GM12878 (cell line): ENCODE measurements around the gene KCNN3. TPM values are rescaled to one million over a fixed set of nuclear protein-coding genes. Genes with fewer than 3 reads are reported as not detected.
A peak's percentile ranks its signal among the peaks of the same experiment; 100 is the strongest.

Experiments used
- ATAC-seq: fragments of 200-7000 bp; cut with Tn5 transposase; 3 replicates; pipeline ENCODE4 v1.9.1; 2020; ENCODE audit warnings: mild to moderate bottlenecking, moderate library complexity
- BruUV-seq: library from RNA; stranded (reverse); fragments of 400-500 nt; replicated peaks from 2 replicates; lab custom pipeline; 2021; lab: Mats Ljungman, UMichigan
- CTCF ChIA-PET: fragments of 300-600 bp; sonication (Branson Sonifier 250); formaldehyde crosslinking; extraction: SDS; loops from one replicate; lab custom pipeline; 2021; ENCODE audit warnings: inconsistent platforms; lab: Yijun Ruan, JAX
- POLR2A ChIA-PET: fragments of 350-600 bp; formaldehyde crosslinking; extraction: SDS; loops from one replicate; lab custom pipeline; 2021; ENCODE audit warnings: inconsistent platforms; lab: Charles Lee
- RAD21 ChIA-PET: fragments of 300-600 bp; sonication (Branson Sonifier 250); formaldehyde crosslinking; loops from one replicate; lab custom pipeline; 2023; ENCODE audit warnings: antibody characterized with exemption; ENCODE audit not compliant: unreplicated experiment; lab: Charles Lee
- SMC1A ChIA-PET: fragments of 300-600 bp; sonication (Branson Sonifier 250); formaldehyde crosslinking; loops from one replicate; lab custom pipeline; 2023; ENCODE audit not compliant: unreplicated experiment, uncharacterized antibody; lab: Charles Lee
- DNase-seq: peaks from one replicate; pipeline ENCODE4 v3.0.0-alpha.2; 2011; ENCODE audit warnings: low read depth, low spot score
- FAIRE-seq: peaks from 3 replicates; lab custom pipeline; 2011; peaks lifted over from hg19 to GRCh38; lab: Jason Lieb, UNC
- H2AFZ ChIP-seq: 2 replicates; pipeline ENCODE4 v1.6.0; 2011; ENCODE audit warnings: low read depth, low read length, control low read depth; ENCODE audit not compliant: control insufficient read depth
- H3K27ac ChIP-seq: 2 replicates; pipeline ENCODE4 v1.5.1; 2011; ENCODE audit warnings: control low read depth; ENCODE audit not compliant: control insufficient read depth, insufficient read depth
- H3K27me3 ChIP-seq, 2 experiments: replicated peaks in 1 of 2; 2 replicates each; pipeline versions ENCODE4 v1.6.0 to v1.6.1; 2011; ENCODE audit warnings: low read length in 1 of 2; ENCODE audit not compliant: control insufficient read depth in 2 of 2, insufficient read depth in 2 of 2
- H3K36me3 ChIP-seq, 2 experiments: 2 replicates each; pipeline ENCODE4 v1.5.1; 2011; ENCODE audit warnings: low read length in 1 of 2; ENCODE audit not compliant: control insufficient read depth in 2 of 2, insufficient read depth in 2 of 2
- H3K4me1 ChIP-seq: 2 replicates; pipeline ENCODE4 v1.6.1; 2011; ENCODE audit warnings: mild to moderate bottlenecking, low read length, moderate library complexity, mixed read lengths; ENCODE audit not compliant: control insufficient read depth, insufficient read depth
- H3K4me2 ChIP-seq: 2 replicates; pipeline ENCODE4 v1.6.0; 2011; ENCODE audit warnings: control low read depth; ENCODE audit not compliant: control insufficient read depth, insufficient read depth
- H3K4me3 ChIP-seq: fragments of 200-600 bp; sonication (generic); 2 replicates; pipeline ENCODE4 v1.5.1; 2016
- H3K79me2 ChIP-seq: 2 replicates; pipeline ENCODE4 v1.6.0; 2011; ENCODE audit warnings: low read length; ENCODE audit not compliant: control insufficient read depth, insufficient read depth
- H3K9ac ChIP-seq: 2 replicates; pipeline ENCODE4 v1.8.0; 2011; ENCODE audit warnings: low read length, control low read depth, mixed read lengths; ENCODE audit not compliant: control insufficient read depth, insufficient read depth
- H3K9me3 ChIP-seq: replicated peaks from 3 replicates; pipeline ENCODE4 v1.5.1; 2011; ENCODE audit warnings: mild to moderate bottlenecking, low read length; ENCODE audit not compliant: control insufficient read depth, insufficient read depth
- H4K20me1 ChIP-seq: 2 replicates; pipeline ENCODE4 v1.6.0; 2011; ENCODE audit not compliant: control insufficient read depth, insufficient read depth
- BCL3 ChIP-seq: IDR thresholded peaks from 2 replicates; pipeline ENCODE4 v1.6.1; 2011; ENCODE audit warnings: borderline replicate concordance, low read depth, mild to moderate bottlenecking, moderate library complexity, low read length; ENCODE audit not compliant: insufficient read depth, poor library complexity, severe bottlenecking
- CTCF ChIP-seq, 3 experiments: IDR thresholded peaks in 2 of 3; conservative IDR thresholded peaks in 1 of 3; 2 replicates each; pipeline ENCODE4 v1.5.1; 2011; ENCODE audit warnings: low read depth in 3 of 3, low read length in 3 of 3, mild to moderate bottlenecking in 3 of 3, control low read depth in 2 of 3, moderate library complexity in 2 of 3, inconsistent platforms in 1 of 3, mixed read lengths in 1 of 3; ENCODE audit not compliant: control insufficient read depth in 2 of 3, insufficient read depth in 1 of 3; ENCODE audit errors: extremely low read depth in 1 of 3
- CUX1 ChIP-seq: IDR thresholded peaks from 2 replicates; pipeline ENCODE4 v1.6.1; 2012; ENCODE audit warnings: improper control_type of control experiment, low read depth, low read length; ENCODE audit not compliant: insufficient replicate concordance
- MEF2B ChIP-seq: fragments of 450-650 bp; IDR thresholded peaks from 2 replicates; pipeline ENCODE4 v1.6.1; 2018; ENCODE audit warnings: mild to moderate bottlenecking, moderate library complexity; ENCODE audit not compliant: partially characterized antibody, poor library complexity, severe bottlenecking
- NFIC ChIP-seq: IDR thresholded peaks from 2 replicates; pipeline ENCODE4 v1.6.1; 2012; ENCODE audit warnings: low read depth, mild to moderate bottlenecking, inconsistent platforms, low read length, moderate library complexity
- RAD21 ChIP-seq: IDR thresholded peaks from 2 replicates; pipeline ENCODE4 v1.6.1; 2011; ENCODE audit warnings: mild to moderate bottlenecking, low read depth, low read length, moderate library complexity; ENCODE audit not compliant: insufficient read depth
- RB1 ChIP-seq: fragments of 450-650 bp; formaldehyde crosslinking; IDR thresholded peaks from 2 replicates; pipeline ENCODE4 v1.6.1; 2017; ENCODE audit warnings: mild to moderate bottlenecking, borderline replicate concordance
- RELB ChIP-seq: fragments of 450-650 bp; IDR thresholded peaks from 2 replicates; pipeline ENCODE4 v1.6.1; 2017; ENCODE audit warnings: low read depth, mild to moderate bottlenecking, moderate library complexity
- RFX5 ChIP-seq: IDR thresholded peaks from 2 replicates; pipeline ENCODE4 v1.6.1; 2011; ENCODE audit warnings: low read depth, low read length, improper control_type of control experiment
- SMC3 ChIP-seq: IDR thresholded peaks from 2 replicates; pipeline ENCODE4 v1.6.1; 2011; ENCODE audit warnings: low read length, improper control_type of control experiment, borderline replicate concordance
- WGBS: methylation state at CpG from one replicate; pipeline ENCODE4 v1.1.6; 2016; ENCODE audit warnings: low lambda C conversion rate; ENCODE audit not compliant: insufficient replicate concordance, insufficient coverage; ENCODE audit errors: missing lambda C conversion rate; 5-methylcytosine and 5-hydroxymethylcytosine counted together
- in situ Hi-C: fragments of 300-500 bp; cut with MboI; formaldehyde crosslinking; loops from 9 replicates; pipeline ENCODE4 v1.14.3; 2018; ENCODE audit warnings: mixed read lengths
- intact Hi-C: fragments of 100-400 bp; cut with micrococcal nuclease; formaldehyde crosslinking; loops from one replicate; pipeline ENCODE4 v1.14.2; 2022; ENCODE audit not compliant: unreplicated experiment
- polyA plus RNA-seq, 11 experiments: library from polyadenylated mRNA; depleted of rRNA in 4 of 11; unstranded in 6 of 11; stranded (reverse) in 5 of 11; fragments of >200 nt; fragmentation: Nextera tagmentation in 4 of 11; fragmentation: Illumina TruSeq in 1 of 11; extraction: Ambion mirVana in 4 of 11; extraction: Trizol in 1 of 11; gene quantifications; 1 replicate in 1 of 11; 2 replicates in 10 of 11; pipeline versions ENCODE4 v1.2.1 to v1.2.3, GENCODE V29; 2011 to 2016; ENCODE audit warnings: inconsistent platforms in 2 of 11, missing spikeins in 2 of 11, low read depth in 1 of 11
- total RNA-seq, 4 experiments: library from RNA; depleted of rRNA in 3 of 4; stranded (reverse); fragments of >200 nt in 3 of 4; fragmentation: Illumina TruSeq in 1 of 4; extraction: Trizol in 1 of 4; gene quantifications; 2 replicates each; pipeline versions ENCODE4 v1.2.1 to v1.2.3, GENCODE V29; 2013 to 2021

Gene KCNN3
- total and polyA plus RNA-seq, 10 of the 15 experiments (the other 5 are each of a cell fraction or from before 2014, with no cell fraction given): 3.5 to 26.4 (median 14.9) TPM

- no TSS peak for BruUV-seq
- Histone ChIP-seq H3K4me1 (peaks cover 48% of the 10 kb centered on the region), H3K9me3 (no peaks in the 10 kb centered on the region), H3K36me3 (peaks cover 0 to 6% of the 10 kb centered on the region in 2 experiments; a peak in 3 of 4 replicates), H3K4me3 (no peak overlapping the region), H4K20me1 (no peaks in the 10 kb centered on the region), H3K27me3 (no peaks in the 10 kb centered on the region), H3K27ac (peak overlapping the region; percentile 20; the same call in 1 of the 2 replicates), H3K79me2 (no peaks in the 10 kb centered on the region), H3K9ac (no peak overlapping the region), H2AFZ (no peak overlapping the region), H3K4me2 (peak overlapping the region; percentile 92; the same call in 1 of the 2 replicates)
- ChIA-PET SMC1A (interaction anchor here (1.0 to 2.4 kb wide), 8 partner anchors 36 to 190 kb away, joined by 3 to 11 read pairs (median 4); no protein-coding TSS in a partner anchor), POLR2A (interaction anchor here (1.0 kb wide), 1 partner anchor 36 kb away, joined by 3 read pairs; no protein-coding TSS in a partner anchor), RAD21 (interaction anchor here (1.7 to 2.3 kb wide), 2 partner anchors 121 to 189 kb away, joined by 4 to 6 read pairs; partner anchors contain the start of gene KCNN3), CTCF (interaction anchor here (0.7 to 3.0 kb wide), 7 partner anchors 32 to 130 kb away, joined by 3 to 14 read pairs (median 5); no protein-coding TSS in a partner anchor)
- ATAC-seq: peak; percentile 62
- in situ Hi-C loops (no loop called here), intact Hi-C loops (loop anchor here (5.0 kb wide), 2 partner anchors 128 to 192 kb away; partner anchors contain the start of gene UBE2Q1)
- DNase-seq: peak; percentile 28
- no peak for FAIRE-seq
- WGBS: 34% methylated on average over 8 of the region's 8 CpGs
- TF ChIP-seq RAD21: peak; percentile 40; the same call in 1 of the 2 replicates
- no peak for TF ChIP-seq RFX5
- no peak for TF ChIP-seq BCL3
- TF ChIP-seq MEF2B: peak; percentile 88
- no peak for TF ChIP-seq RELB
- TF ChIP-seq RB1: no peak
- TF ChIP-seq NFIC: no peak
- TF ChIP-seq CUX1: peak; percentile 60
- TF ChIP-seq CTCF (IDR thresholded peaks at IDR 0.05 in 2 of 3, conservative IDR thresholded peaks at IDR 0.05 in 1 of 3; ENCODE audit: control insufficient read depth in 2 of 3, extremely low read depth in 1 of 3, insufficient read depth in 1 of 3, low read depth in 3 of 3, low read length in 3 of 3): peak; percentile 35 to 58 (median 54)
- TF ChIP-seq SMC3: peak; percentile 14; the same call in 1 of the 2 replicates
Observed at GRCh38 chr1:154749078-154749760, 120.9 kb downstream of the KCNN3 start.
